GM12892 (cell line): ENCODE measurements around the gene OGT.
"Not testable (repeated sequence)": the region's sequence is repeated elsewhere in the genome, so short reads cannot be mapped to it uniquely, and the experiment has no call there.

Source experiments
- DNase-seq: peaks from one replicate; pipeline ENCODE4 v3.0.0; 2011; ENCODE audit not compliant: insufficient read length
- FAIRE-seq: peaks from 2 replicates; lab custom pipeline; 2011; peaks lifted over from hg19 to GRCh38; lab: Jason Lieb, UNC
- POLR2A ChIP-seq: IDR thresholded peaks from 2 replicates; pipeline ENCODE4 v1.6.1; 2011; ENCODE audit warnings: low read depth, low read length, control low read depth
- POLR2AphosphoS5 ChIP-seq: IDR thresholded peaks from 2 replicates; pipeline ENCODE4 v1.6.1; 2011; ENCODE audit warnings: low read depth, low read length, control low read depth
- TAF1 ChIP-seq: IDR thresholded peaks from 2 replicates; pipeline ENCODE4 v1.6.1; 2011; ENCODE audit warnings: low read depth, mild to moderate bottlenecking, control low read depth, low read length, borderline replicate concordance

The OGT gene

GRCh38 chrX:71573590-71573989 lies 40.7 kb downstream of the OGT start:
- FAIRE-seq (no peak), DNase-seq (no peak)
- TF ChIP-seq POLR2A (no peak), TAF1 (no peak), POLR2AphosphoS5 (no peak)

DNA sequence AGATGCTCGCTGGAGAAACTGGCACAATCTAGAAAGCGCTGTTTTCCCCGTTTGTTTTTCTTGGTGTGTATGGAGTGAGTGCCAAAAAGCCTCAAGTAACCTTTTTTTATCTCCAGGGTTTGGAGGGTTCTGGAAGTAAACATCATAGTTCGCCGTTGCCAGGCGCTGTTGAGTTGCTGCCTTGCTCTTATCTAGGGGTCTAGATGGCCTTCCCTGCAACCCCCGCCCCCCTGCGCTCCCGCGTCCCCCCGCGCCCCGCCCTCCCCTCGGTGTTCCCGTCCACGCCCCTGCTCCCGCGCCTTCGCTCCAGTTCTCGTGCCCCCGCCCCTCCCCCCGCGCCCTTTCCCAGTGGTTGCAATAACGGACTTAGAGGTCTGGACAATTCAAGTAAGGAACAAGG lies 44.8 kb downstream of the OGT start:
- DNase-seq (no peak), FAIRE-seq (no peak)
- no peak for TF ChIP-seq TAF1
- no peak for TF ChIP-seq POLR2A

GRCh38 chrX:71578253-71579135 lies 45.6 kb downstream of the OGT start, which contains the start of gene GCNA:
Gene GCNA, plus strand, starts transcription at chrX:71578437. Its CDS starts 2,385 bp downstream, at chrX:71580822.
- FAIRE-seq = no peak
- DNase-seq = peak; percentile 18
- TF ChIP-seq TAF1 (no peak), POLR2A (no peak), POLR2AphosphoS5 (no peak)

GRCh38 chrX:71579136-71579989 lies 46.5 kb downstream of the OGT start:
- no peak for FAIRE-seq
- peak; percentile 14 for DNase-seq
- TF ChIP-seq TAF1 (no peak), POLR2A (no peak), POLR2AphosphoS5 (no peak)

GRCh38 chrX:71579990-71580380 lies 47.1 kb downstream of the OGT start:
- no peak for DNase-seq
- FAIRE-seq = no peak
- TF ChIP-seq POLR2AphosphoS5 = no peak
- no peak for TF ChIP-seq POLR2A
- TF ChIP-seq TAF1 = no peak

DNA sequence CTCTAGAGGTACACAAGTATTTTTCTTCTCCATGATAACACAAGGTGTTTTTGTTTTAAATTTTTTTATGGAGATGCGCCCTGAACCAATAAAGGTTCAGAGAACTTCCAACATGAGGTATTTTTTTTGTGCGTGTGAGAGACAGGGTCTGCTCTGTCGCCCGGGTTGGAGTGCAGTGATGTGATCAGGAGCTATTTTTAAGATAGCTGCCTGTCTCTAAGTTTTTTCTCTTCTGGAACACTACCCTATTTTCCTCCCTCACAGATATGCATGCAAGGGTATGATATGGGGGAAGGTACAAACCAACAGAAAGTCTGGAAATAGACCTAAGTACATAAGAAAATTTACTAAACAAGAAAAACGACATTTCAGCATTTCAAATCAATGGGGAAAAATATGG lies 48.3 kb downstream of the OGT start:
- TF ChIP-seq TAF1 = no peak
- no peak for TF ChIP-seq POLR2A
- TF ChIP-seq POLR2AphosphoS5 = no peak
- no peak for FAIRE-seq

GRCh38 chrX:71586929-71587328 lies 54.0 kb downstream of the OGT start:
- no peak for FAIRE-seq
- DNase-seq = no peak
- TF ChIP-seq POLR2AphosphoS5 = no peak
- no peak for TF ChIP-seq TAF1
- TF ChIP-seq POLR2A = no peak

More for the DNA sequence above, 48.3 kb downstream of the OGT start:
- DNase-seq = no peak

GRCh38 chrX:71593210-71593609 lies 60.3 kb downstream of the OGT start:
- not testable (repeated sequence) for FAIRE-seq, DNase-seq

DNA sequence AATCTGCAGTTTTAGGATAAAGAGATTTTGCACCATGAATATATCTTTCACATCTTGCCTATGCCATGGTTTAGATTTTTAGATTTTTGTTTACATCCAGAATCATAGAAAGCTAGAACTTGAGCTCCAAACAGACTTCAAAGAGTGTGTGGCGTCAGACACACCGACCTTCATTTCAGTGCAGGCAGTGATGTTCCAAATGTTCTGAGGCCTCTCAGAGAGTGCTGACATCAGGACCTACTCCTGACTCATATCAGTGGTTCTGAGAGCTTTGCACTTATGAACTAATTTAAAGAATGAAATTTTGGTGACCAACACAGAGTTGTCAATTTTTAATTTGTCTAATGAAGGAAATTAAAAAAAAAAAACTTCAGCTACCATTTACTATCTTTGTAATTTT lies 67.1 kb downstream of the OGT start:
- TF ChIP-seq POLR2A (no peak), POLR2AphosphoS5 (no peak), TAF1 (no peak)
- DNase-seq = no peak
- FAIRE-seq = no peak

DNA sequence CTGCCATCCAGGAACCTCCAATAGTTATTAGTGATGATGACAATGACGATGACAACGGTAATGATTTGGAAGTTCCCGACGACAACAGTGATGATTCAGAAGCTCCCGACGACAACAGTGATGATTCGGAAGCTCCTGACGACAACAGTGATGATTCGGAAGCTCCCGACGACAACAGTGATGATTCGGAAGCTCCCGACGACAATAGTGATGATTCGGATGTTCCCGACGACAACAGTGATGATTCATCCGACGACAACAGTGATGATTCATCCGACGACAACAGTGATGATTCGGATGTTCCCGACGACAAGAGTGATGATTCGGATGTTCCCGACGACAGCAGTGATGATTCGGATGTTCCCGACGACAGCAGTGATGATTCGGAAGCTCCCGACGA lies 70.7 kb downstream of the OGT start:
- DNase-seq (no peak), FAIRE-seq (no peak)
- TF ChIP-seq POLR2A (no peak), TAF1 (no peak), POLR2AphosphoS5 (no peak)

DNA sequence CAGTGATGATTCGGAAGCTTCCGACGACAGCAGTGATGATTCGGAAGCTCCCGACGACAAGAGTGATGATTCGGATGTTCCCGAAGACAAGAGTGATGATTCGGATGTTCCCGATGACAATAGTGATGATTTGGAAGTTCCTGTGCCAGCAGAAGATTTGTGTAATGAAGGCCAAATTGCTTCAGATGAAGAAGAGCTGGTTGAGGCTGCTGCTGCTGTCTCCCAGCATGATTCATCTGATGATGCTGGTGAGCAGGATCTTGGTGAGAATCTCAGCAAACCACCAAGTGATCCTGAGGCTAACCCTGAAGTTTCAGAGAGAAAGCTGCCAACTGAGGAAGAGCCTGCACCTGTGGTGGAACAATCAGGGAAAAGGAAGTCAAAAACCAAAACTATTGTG lies 71.2 kb downstream of the OGT start:
- no peak for DNase-seq
- TF ChIP-seq POLR2AphosphoS5 (no peak), POLR2A (no peak), TAF1 (no peak)
- no peak for FAIRE-seq

- no peak for TF ChIP-seq POLR2A
- no peak for FAIRE-seq
Measured at GRCh38 chrX:71604796-71605568, 72.1 kb downstream of the OGT start.

More at GRCh38 chrX:71604796-71605568, 72.1 kb downstream of the OGT start:
- no peak for DNase-seq
